ENCODE data around the gene BEST3. TPM values are rescaled to one million over a fixed set of nuclear protein-coding genes. Genes with fewer than 3 reads are reported as not detected.

The BEST3 gene
- total and polyA plus RNA-seq, 2 of the 4 experiments (the other 2 are of a cell fraction), result under 0.01 to 0.07 TPM

- Histone ChIP-seq H2AK9ac (replicated peaks; ENCODE audit: low read depth, low read length, poor library complexity) (no peak overlapping the region), H3K9ac (ENCODE audit: low read depth, low read length) (no peak overlapping the region), H2BK20ac (ENCODE audit: low read depth, low read length) (no peak overlapping the region), H3K14ac (replicated peaks; ENCODE audit: low read depth, low read length) (no peak overlapping the region), H4K20me1 (ENCODE audit: insufficient read depth, low read length) (no peaks in the 10 kb centered on the region), H3K23ac (ENCODE audit: low read depth, low read length) (no peak overlapping the region), H3K27me3 (ENCODE audit: control insufficient read depth, insufficient read depth, low read length) (no peaks in the 10 kb centered on the region), H3K4me1 (ENCODE audit: control insufficient read depth, insufficient read depth, low read length) (no peaks in the 10 kb centered on the region; the same call in 1 of the 2 replicates), H3K27ac (ENCODE audit: insufficient read depth, low read length) (no peak overlapping the region), H2BK15ac (ENCODE audit: low read depth, low read length) (no peak overlapping the region), H2AK5ac (ENCODE audit: low read depth, low read length) (no peak overlapping the region), H3K4me2 (ENCODE audit: low read depth, low read length) (no peak overlapping the region), H4K91ac (ENCODE audit: insufficient read depth, low read depth, low read length) (no peak overlapping the region), H3K79me1 (ENCODE audit: low read depth in 1 of 2, low read length in 2 of 2) (no peaks in the 10 kb centered on the region), H2BK5ac (ENCODE audit: low read depth, low read length, poor library complexity, severe bottlenecking) (no peak overlapping the region), H3K4ac (ENCODE audit: low read depth, low read length) (no peak overlapping the region), H3K4me3 (ENCODE audit: insufficient read depth, low read depth, low read length) (no peak overlapping the region), H3K18ac (ENCODE audit: low read depth, low read length) (no peak overlapping the region), H3K56ac (ENCODE audit: extremely low read depth, insufficient read depth, low read length) (no peak overlapping the region), H2AFZ (replicated peaks; ENCODE audit: low read length, poor library complexity) (no peak overlapping the region), H4K8ac (ENCODE audit: low read depth in 2 of 2, low read length in 2 of 2) (no peak overlapping the region), H2BK120ac (ENCODE audit: low read depth, low read length) (no peak overlapping the region), H3K9me3 (ENCODE audit: control insufficient read depth, insufficient read depth, low read length) (no peaks in the 10 kb centered on the region), H4K5ac (ENCODE audit: low read depth, low read length) (no peak overlapping the region), H3K9me1 (ENCODE audit: insufficient read depth, low read length) (no peaks in the 10 kb centered on the region), H3K36me3 (ENCODE audit: control insufficient read depth, insufficient read depth, low read length) (no peaks in the 10 kb centered on the region)
- DNase-seq, result no peak
- dilution Hi-C loops (cut with HindIII; ENCODE audit: low sequenced_read_pairs, unreplicated experiment) (no loop called here), in situ Hi-C loops (cut with MboI; ENCODE audit: low sequenced_read_pairs) (no loop called here), intact Hi-C loops (cut with micrococcal nuclease) (no loop called here)
- no peak for ATAC-seq (ENCODE audit: low read depth)
- TF ChIP-seq RFX5 (IDR thresholded peaks at IDR 0.05; ENCODE audit: low read depth, low read length), result no peak
- TF ChIP-seq RCOR1 (IDR thresholded peaks at IDR 0.05; ENCODE audit: insufficient replicate concordance, low read length), result no peak
- no peak for TF ChIP-seq MAZ (IDR thresholded peaks at IDR 0.05; ENCODE audit: borderline replicate concordance, low read depth, low read length)
- TF ChIP-seq NFE2L2 (IDR thresholded peaks at IDR 0.05; ENCODE audit: low read depth, low read length), result no peak
- TF ChIP-seq POLR2A (IDR thresholded peaks at IDR 0.05; ENCODE audit: low read depth, low read length), result no peak
- TF ChIP-seq MAFK (IDR thresholded peaks at IDR 0.05; ENCODE audit: low read depth, low read length), result no peak
- TF ChIP-seq CHD1 (IDR thresholded peaks at IDR 0.05; ENCODE audit: low read depth, low read length), result no peak
- no peak for TF ChIP-seq SMC3 (IDR thresholded peaks at IDR 0.05; ENCODE audit: low read depth, low read length)
- TF ChIP-seq CEBPB (IDR thresholded peaks at IDR 0.05; ENCODE audit: low read depth, low read length), result no peak
- TF ChIP-seq USF2 (IDR thresholded peaks at IDR 0.05; ENCODE audit: low read depth, low read length), result no peak
- TF ChIP-seq FOS (IDR thresholded peaks at IDR 0.05; ENCODE audit: low read depth, low read length), result no peak
- no peak for TF ChIP-seq ELK1 (IDR thresholded peaks at IDR 0.05; ENCODE audit: borderline replicate concordance, low read depth, low read length)
- POLR2A ChIA-PET (ENCODE audit: unreplicated experiment), result interaction anchor here (0.6 kb wide), 1 partner anchor 26 kb away, joined by 3 read pairs; no protein-coding TSS in a partner anchor
- BruUV-seq (replicated peaks), result no TSS peak
- CTCF ChIA-PET, result interaction anchor here (1.0 kb wide), 1 partner anchor 13 kb away, joined by 3 read pairs; no protein-coding TSS in a partner anchor
Measured at GRCh38 chr12:69644511-69644910, 54.6 kb downstream of the BEST3 start.

Measured in IMR-90 (cell line).